GM23338 (cell line): ENCODE results near the gene THRA. TPM values are rescaled to one million over a fixed set of nuclear protein-coding genes. Genes with fewer than 3 reads are reported as not detected.
A peak's percentile ranks its signal among the peaks of the same experiment; 100 is the strongest.

Experiments
- ATAC-seq: fragments of 200-7000 bp; cut with Tn5 transposase; 3 replicates; pipeline ENCODE4 v1.9.1; 2020
- DNase-seq: peaks from one replicate; pipeline ENCODE4 v3.0.0-alpha.2; 2015; ENCODE audit warnings: low spot score
- H2AFZ ChIP-seq: fragments of 200-600 bp; sonication (generic); 2 replicates; pipeline ENCODE4 v1.8.0; 2016; ENCODE audit warnings: antibody characterized with exemption, mild to moderate bottlenecking, moderate library complexity
- H3F3A ChIP-seq: fragments of 200-600 bp; sonication (generic); replicated peaks from 2 replicates; pipeline ENCODE4 v1.8.0; 2017; ENCODE audit warnings: antibody characterized with exemption, mixed run types, low read depth
- H3K27ac ChIP-seq: fragments of 200-600 bp; sonication (generic); 2 replicates; pipeline ENCODE4 v1.6.1; 2016; ENCODE audit warnings: low read depth
- H3K27me3 ChIP-seq: fragments of 200-600 bp; sonication (generic); 2 replicates; pipeline ENCODE4 v1.8.0; 2016; ENCODE audit warnings: mild to moderate bottlenecking, mixed run types, moderate library complexity; ENCODE audit not compliant: insufficient read depth
- H3K36me3 ChIP-seq: fragments of 200-600 bp; sonication (generic); 2 replicates; pipeline ENCODE4 v1.8.0; 2016; ENCODE audit warnings: mild to moderate bottlenecking; ENCODE audit not compliant: insufficient read depth
- H3K4me1 ChIP-seq: fragments of 200-600 bp; sonication (generic); 2 replicates; pipeline ENCODE4 v1.8.0; 2016; ENCODE audit warnings: mild to moderate bottlenecking, moderate library complexity; ENCODE audit not compliant: insufficient read depth
- H3K4me2 ChIP-seq: fragments of 200-600 bp; sonication (generic); 2 replicates; pipeline ENCODE4 v1.7.1; 2017; ENCODE audit warnings: mixed run types
- H3K4me3 ChIP-seq: fragments of 200-600 bp; sonication (generic); 2 replicates; pipeline ENCODE4 v1.6.1; 2016; ENCODE audit warnings: mixed run types
- H3K79me2 ChIP-seq: fragments of 200-600 bp; sonication (generic); replicated peaks from 2 replicates; pipeline ENCODE4 v1.8.0; 2017; ENCODE audit warnings: mild to moderate bottlenecking; ENCODE audit not compliant: insufficient read depth
- H3K9me2 ChIP-seq: fragments of 200-600 bp; sonication (generic); 2 replicates; pipeline ENCODE4 v1.8.0; 2017; ENCODE audit not compliant: insufficient read depth
- H4K20me1 ChIP-seq: fragments of 200-600 bp; sonication (generic); replicated peaks from 2 replicates; pipeline ENCODE4 v1.8.0; 2017; ENCODE audit warnings: mild to moderate bottlenecking; ENCODE audit not compliant: insufficient read depth
- H3K27ac Mint-ChIP-seq: 2 replicates; pipeline ENCODE4 v1.8.0; 2020; ENCODE audit warnings: inconsistent platforms, mild to moderate bottlenecking, moderate library complexity, mixed read lengths
- H3K27me3 Mint-ChIP-seq: 3 replicates; pipeline ENCODE4 v1.8.0; 2022; ENCODE audit warnings: low read depth, mild to moderate bottlenecking, moderate library complexity, mixed read lengths, inconsistent platforms; ENCODE audit not compliant: insufficient read depth, poor library complexity
- H3K36me3 Mint-ChIP-seq: 3 replicates; pipeline ENCODE4 v1.8.0; 2021; ENCODE audit warnings: low read depth, mild to moderate bottlenecking, inconsistent platforms, moderate library complexity, mixed read lengths
- H3K4me1 Mint-ChIP-seq: 3 replicates; pipeline ENCODE4 v1.8.0; 2020; ENCODE audit warnings: mild to moderate bottlenecking, inconsistent platforms, mixed read lengths
- H3K4me3 Mint-ChIP-seq: 3 replicates; pipeline ENCODE4 v1.8.0; 2021; ENCODE audit warnings: moderate library complexity, mild to moderate bottlenecking, inconsistent platforms, mixed read lengths
- H3K9me3 Mint-ChIP-seq: 3 replicates; pipeline ENCODE4 v1.8.0; 2020; ENCODE audit warnings: moderate library complexity, mild to moderate bottlenecking, inconsistent platforms, mixed read lengths
- CREB1 ChIP-seq: fragments of 250-450 bp; sonication (Bioruptor Pico); IDR thresholded peaks from 2 replicates; pipeline ENCODE4 v1.5.0; 2020; ENCODE audit warnings: low read depth, mild to moderate bottlenecking, moderate library complexity
- ETS1 ChIP-seq: IDR thresholded peaks from 2 replicates; pipeline ENCODE4 v1.6.1; 2016; ENCODE audit warnings: antibody characterized with exemption
- EZH2 ChIP-seq: fragments of 200-600 bp; sonication (generic); IDR thresholded peaks from one replicate; pipeline ENCODE4 v1.8.0; 2017; ENCODE audit warnings: antibody characterized with exemption, mild to moderate bottlenecking, low read depth; ENCODE audit not compliant: unreplicated experiment
- EZH2phosphoT487 ChIP-seq: fragments of 200-600 bp; sonication (generic); IDR thresholded peaks from one replicate; pipeline ENCODE4 v1.8.1; 2018; ENCODE audit warnings: antibody characterized with exemption; ENCODE audit not compliant: unreplicated experiment
- JUNB ChIP-seq: IDR thresholded peaks from one replicate; pipeline ENCODE4 v1.6.1; 2016; ENCODE audit warnings: antibody characterized with exemption; ENCODE audit not compliant: unreplicated experiment
- NANOG ChIP-seq: IDR thresholded peaks from 2 replicates; pipeline ENCODE4 v1.6.1; 2016; ENCODE audit warnings: antibody characterized with exemption, borderline replicate concordance
- REST ChIP-seq: IDR thresholded peaks from one replicate; pipeline ENCODE4 v1.6.1; 2018; ENCODE audit warnings: antibody characterized with exemption; ENCODE audit not compliant: unreplicated experiment
- STAT1 ChIP-seq: IDR thresholded peaks from one replicate; pipeline ENCODE4 v1.6.1; 2016; ENCODE audit warnings: antibody characterized with exemption; ENCODE audit not compliant: unreplicated experiment
- ZNF114 ChIP-seq: fragments of 250-450 bp; sonication (Bioruptor Pico); IDR thresholded peaks from 2 replicates; pipeline ENCODE4 v1.5.0; 2020; ENCODE audit warnings: mild to moderate bottlenecking, moderate library complexity
- ZNF331 ChIP-seq: fragments of 250-450 bp; sonication (Bioruptor Pico); IDR thresholded peaks from 2 replicates; pipeline ENCODE4 v1.5.0; 2020; ENCODE audit warnings: low read depth, mild to moderate bottlenecking, moderate library complexity
- polyA plus RNA-seq: library from polyadenylated mRNA; unstranded; fragments of >200 nt; fragmentation: Nextera tagmentation; extraction: Ambion mirVana; gene quantifications from 2 replicates; pipeline ENCODE4 v1.2.1, GENCODE V29; 2016
- total RNA-seq: library from RNA; depleted of rRNA; stranded (reverse); fragments of >200 nt; shearing (Covaris generic); gene quantifications from 2 replicates; pipeline ENCODE4 v1.2.3, GENCODE V29; 2014
- TF ChIP-seq, protein P1 (sequence below), 2 experiments: fragments of 200-600 bp in 1 of 2; sonication (generic) in 1 of 2; conservative IDR thresholded peaks; 2 replicates each; pipeline versions ENCODE4 v1.5.1 to v1.6.1; 2016 to 2017; ENCODE audit warnings: antibody characterized with exemption in 2 of 2, low read depth in 2 of 2, mild to moderate bottlenecking in 2 of 2, moderate library complexity in 1 of 2

The THRA gene
- total and polyA plus RNA-seq, 2 experiments from 2014 or later, result 3.4 to 10.5 TPM

- H3K36me3 ChIP-seq, result peaks cover 3% of the 10 kb centered on the region; the same call in 1 of the 2 replicates
- Mint-ChIP-seq H3K9me3 (0 out of 3 replicates have a peak, but pooled peaks cover 5% of the 10 kb centered on the region), H3K4me3 (no peak overlapping the region), H3K4me1 (peaks cover 44% of the 10 kb centered on the region), H3K27me3 (peaks cover 31% of the 10 kb centered on the region), H3K27ac (peak overlapping the region; percentile 66; the same call in 1 of the 2 replicates), H3K36me3 (peaks cover 18% of the 10 kb centered on the region)
- no peak for DNase-seq
- no peak for ATAC-seq
- H3K79me2 ChIP-seq, result no peaks in the 10 kb centered on the region
- no peaks in the 10 kb centered on the region for H3K27me3 ChIP-seq
- peaks cover 28% of the 10 kb centered on the region for H3K4me1 ChIP-seq
- H3K4me2 ChIP-seq, result no peak overlapping the region
- no peaks in the 10 kb centered on the region for H3K9me2 ChIP-seq
- no peak overlapping the region for H3K27ac ChIP-seq
- TF ChIP-seq EZH2phosphoT487, result no peak
- no peak for TF ChIP-seq REST
- TF ChIP-seq ZNF114 (CRISPR knock-in tag), result no peak
- no peak for TF ChIP-seq NANOG
- no peak for TF ChIP-seq EZH2
- no peak for TF ChIP-seq ZNF331 (CRISPR knock-in tag)
- no peak for TF ChIP-seq STAT1
- TF ChIP-seq ETS1, result no peak
- TF ChIP-seq, protein P1, sequence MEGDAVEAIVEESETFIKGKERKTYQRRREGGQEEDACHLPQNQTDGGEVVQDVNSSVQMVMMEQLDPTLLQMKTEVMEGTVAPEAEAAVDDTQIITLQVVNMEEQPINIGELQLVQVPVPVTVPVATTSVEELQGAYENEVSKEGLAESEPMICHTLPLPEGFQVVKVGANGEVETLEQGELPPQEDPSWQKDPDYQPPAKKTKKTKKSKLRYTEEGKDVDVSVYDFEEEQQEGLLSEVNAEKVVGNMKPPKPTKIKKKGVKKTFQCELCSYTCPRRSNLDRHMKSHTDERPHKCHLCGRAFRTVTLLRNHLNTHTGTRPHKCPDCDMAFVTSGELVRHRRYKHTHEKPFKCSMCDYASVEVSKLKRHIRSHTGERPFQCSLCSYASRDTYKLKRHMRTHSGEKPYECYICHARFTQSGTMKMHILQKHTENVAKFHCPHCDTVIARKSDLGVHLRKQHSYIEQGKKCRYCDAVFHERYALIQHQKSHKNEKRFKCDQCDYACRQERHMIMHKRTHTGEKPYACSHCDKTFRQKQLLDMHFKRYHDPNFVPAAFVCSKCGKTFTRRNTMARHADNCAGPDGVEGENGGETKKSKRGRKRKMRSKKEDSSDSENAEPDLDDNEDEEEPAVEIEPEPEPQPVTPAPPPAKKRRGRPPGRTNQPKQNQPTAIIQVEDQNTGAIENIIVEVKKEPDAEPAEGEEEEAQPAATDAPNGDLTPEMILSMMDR (conservative IDR thresholded peaks at IDR 0.05; ENCODE audit: low read depth in 2 of 2), result no peak
- no peak for TF ChIP-seq CREB1 (CRISPR knock-in tag)
- TF ChIP-seq JUNB, result no peak
- H3K4me3 ChIP-seq, result no peak overlapping the region
- peaks cover 4% of the 10 kb centered on the region; the same call in 1 of the 2 replicates for H3F3A ChIP-seq
- H2AFZ ChIP-seq, result no peak overlapping the region; the same call in 1 of the 2 replicates
- H4K20me1 ChIP-seq, result no peaks in the 10 kb centered on the region
Observed at GRCh38 chr17:40015998-40016985, 46.5 kb upstream of the THRA start.
